Natural killer cell (primary cell): ENCODE data around the gene CEACAM18. TPM values are rescaled to one million over a fixed set of nuclear protein-coding genes. Genes with fewer than 3 reads are reported as not detected.

ENCODE experiments used
- ATAC-seq, 3 donors: fragments of 150-1000 bp in 2 of 3; fragments of 200-7000 bp in 1 of 3; cut with Tn5 transposase; 1 replicate in 1 of 3; 2 replicates in 2 of 3; pipeline ENCODE4 v1.10.0; 2021; ENCODE audit warnings: mild to moderate bottlenecking in 2 of 3, moderate library complexity in 2 of 3
- DNase-seq, 2 donors: peaks; one replicate each; pipeline versions ENCODE4 v3.0.0 to v3.0.0-alpha.2; 2013 to 2021; ENCODE audit warnings: mixed read lengths in 1 of 2
- H3K27ac ChIP-seq: one replicate; pipeline ENCODE4 v1.5.1; 2013; ENCODE audit warnings: mild to moderate bottlenecking, low read length
- H3K27me3 ChIP-seq: one replicate; pipeline ENCODE4 v1.6.1; 2013; ENCODE audit warnings: low read length; ENCODE audit not compliant: control insufficient read depth, insufficient read depth
- H3K36me3 ChIP-seq: one replicate; pipeline ENCODE4 v1.6.1; 2013; ENCODE audit warnings: low read length; ENCODE audit not compliant: control insufficient read depth, insufficient read depth
- H3K4me1 ChIP-seq: one replicate; pipeline ENCODE4 v1.6.1; 2013; ENCODE audit warnings: low read length; ENCODE audit not compliant: control insufficient read depth, insufficient read depth
- H3K4me3 ChIP-seq: one replicate; pipeline ENCODE4 v1.5.1; 2013; ENCODE audit warnings: low read length
- H3K9me3 ChIP-seq: one replicate; pipeline ENCODE4 v1.6.1; 2013; ENCODE audit warnings: low read length; ENCODE audit not compliant: control insufficient read depth, insufficient read depth
- H3K27ac Mint-ChIP-seq, 2 donors: one replicate each; pipeline ENCODE4 v1.8.0; 2022; ENCODE audit warnings: mild to moderate bottlenecking in 2 of 2, mixed read lengths in 2 of 2, moderate library complexity in 1 of 2
- H3K27me3 Mint-ChIP-seq, 2 donors: one replicate each; pipeline ENCODE4 v1.8.0; 2022; ENCODE audit warnings: low read depth in 2 of 2, mixed read lengths in 2 of 2
- H3K36me3 Mint-ChIP-seq: one replicate; pipeline ENCODE4 v1.8.0; 2022; ENCODE audit warnings: mixed read lengths
- H3K4me1 Mint-ChIP-seq, 2 donors: one replicate each; pipeline ENCODE4 v1.8.0; 2022; ENCODE audit warnings: mixed read lengths in 2 of 2
- H3K4me3 Mint-ChIP-seq: one replicate; pipeline ENCODE4 v1.8.0; 2022; ENCODE audit warnings: mild to moderate bottlenecking, moderate library complexity, mixed read lengths
- H3K9me3 Mint-ChIP-seq, 2 donors: one replicate each; pipeline ENCODE4 v1.8.0; 2022; ENCODE audit warnings: mixed read lengths in 2 of 2
- CTCF ChIP-seq: fragments of 200-600 bp; IDR thresholded peaks from one replicate; pipeline ENCODE4 v1.8.0; 2022; ENCODE audit warnings: antibody characterized with exemption
- WGBS: methylation state at CpG from one replicate; pipeline ENCODE4 v1.1.7; 2013; ENCODE audit warnings: missing lambda C conversion rate; ENCODE audit not compliant: insufficient coverage; 5-methylcytosine and 5-hydroxymethylcytosine counted together
- intact Hi-C: fragments of 100-400 bp; cut with micrococcal nuclease; formaldehyde crosslinking; loops from one replicate; pipeline ENCODE4 v1.14.2; 2022
- total RNA-seq, 4 donors: library from RNA; stranded (reverse); fragments of 120-200 nt in 1 of 4; gene quantifications; one replicate each; pipeline versions ENCODE4 v1.2.3 to v1.2.4, GENCODE V29; 2013 to 2022

The CEACAM18 gene
- not detected for total RNA-seq
- not detected for total RNA-seq (2013)

GRCh38 chr19:51478381-51479234 lies at the start of gene CEACAM18:
CEACAM18 (plus strand) TSS chr19:51478539.
- no peaks in the 10 kb centered on the region for H3K9me3 Mint-ChIP-seq
- Histone ChIP-seq H3K4me1 (no peaks in the 10 kb centered on the region), H3K36me3 (no peaks in the 10 kb centered on the region), H3K27me3 (no peaks in the 10 kb centered on the region), H3K9me3 (no peaks in the 10 kb centered on the region), H3K4me3 (no peak within 1 kb of the TSS), H3K27ac (no peak within 1 kb of the TSS)
- no peak for TF ChIP-seq CTCF
- WGBS, result 70% methylated on average over 16 of the region's 17 CpGs
- intact Hi-C loops, result no loop called here
- no peak within 1 kb of the TSS for H3K4me3 Mint-ChIP-seq
- H3K4me1 Mint-ChIP-seq, result no peaks in the 10 kb centered on the region
- H3K36me3 Mint-ChIP-seq, result no peaks in the 10 kb centered on the region
- no peak for DNase-seq
- ATAC-seq, result no peak
- H3K27me3 Mint-ChIP-seq, result peaks cover 18 to 33% of the 10 kb centered on the region in 2 donors
- H3K27ac Mint-ChIP-seq, result no peak within 1 kb of the TSS

- no peak for DNase-seq
- H3K27me3 Mint-ChIP-seq, result peaks cover 6 to 17% of the 10 kb centered on the region in 2 donors
- no peaks in the 10 kb centered on the region for H3K9me3 Mint-ChIP-seq
- H3K27me3 ChIP-seq, result no peaks in the 10 kb centered on the region
- H3K9me3 ChIP-seq, result no peaks in the 10 kb centered on the region
- no peak overlapping the region for H3K4me3 Mint-ChIP-seq
- H3K4me1 ChIP-seq, result no peaks in the 10 kb centered on the region
- no peak overlapping the region for H3K27ac Mint-ChIP-seq
- TF ChIP-seq CTCF, result no peak
- 65% methylated on average over 3 of the region's 3 CpGs for WGBS
- H3K27ac ChIP-seq, result no peak overlapping the region
- intact Hi-C loops, result no loop called here
- no peaks in the 10 kb centered on the region for H3K4me1 Mint-ChIP-seq
- no peaks in the 10 kb centered on the region for H3K36me3 Mint-ChIP-seq
- H3K36me3 ChIP-seq, result no peaks in the 10 kb centered on the region
- H3K4me3 ChIP-seq, result no peak overlapping the region
- ATAC-seq, result no peak
These were observed 48.1 kb upstream of the CEACAM18 start for GRCh38 chr19:51430221-51430620.

- no peak for DNase-seq
- TF ChIP-seq CTCF, result no peak
- Histone ChIP-seq H3K27ac (no peak overlapping the region), H3K4me1 (no peaks in the 10 kb centered on the region), H3K9me3 (no peaks in the 10 kb centered on the region), H3K4me3 (no peak overlapping the region), H3K36me3 (no peaks in the 10 kb centered on the region), H3K27me3 (no peaks in the 10 kb centered on the region)
- H3K9me3 Mint-ChIP-seq, result no peaks in the 10 kb centered on the region
- no peaks in the 10 kb centered on the region for H3K4me1 Mint-ChIP-seq
- no peaks in the 10 kb centered on the region for H3K36me3 Mint-ChIP-seq
- no peak overlapping the region for H3K27ac Mint-ChIP-seq
- WGBS, result 69% methylated on average over 3 of the region's 3 CpGs
- ATAC-seq, result no peak
- H3K27me3 Mint-ChIP-seq, result peaks cover 9 to 17% of the 10 kb centered on the region in 2 donors
- intact Hi-C loops, result no loop called here
- H3K4me3 Mint-ChIP-seq, result no peak overlapping the region
These were observed 47.2 kb upstream of the CEACAM18 start for GRCh38 chr19:51431124-51431523.

- DNase-seq, result no peak
- intact Hi-C loops, result no loop called here
- Histone ChIP-seq H3K4me3 (no peak overlapping the region), H3K27me3 (peaks cover 2% of the 10 kb centered on the region), H3K36me3 (no peaks in the 10 kb centered on the region), H3K27ac (no peak overlapping the region), H3K4me1 (peaks cover under 1% of the 10 kb centered on the region), H3K9me3 (no peaks in the 10 kb centered on the region)
- WGBS, result 22% methylated on average over 2 of the region's 4 CpGs
- no peak for TF ChIP-seq CTCF
- Mint-ChIP-seq H3K27me3 (peaks cover 18 to 28% of the 10 kb centered on the region in 2 donors), H3K9me3 (no peaks in the 10 kb centered on the region), H3K4me3 (no peak overlapping the region), H3K36me3 (no peaks in the 10 kb centered on the region), H3K27ac (no peak overlapping the region), H3K4me1 (peaks cover 1 to 2% of the 10 kb centered on the region in 2 donors)
- ATAC-seq, result no peak
These were observed 45.3 kb upstream of the CEACAM18 start for GRCh38 chr19:51433043-51433442.
